ENCODE results near the gene PHKB. TPM values are rescaled to one million over a fixed set of nuclear protein-coding genes. Genes with fewer than 3 reads are reported as not detected.

Gene PHKB
- total RNA-seq, 1 experiment from 2014 or later, result 83.4 TPM

- H3K4me1 Mint-ChIP-seq (ENCODE audit: low read depth, unreplicated experiment), result no peaks in the 10 kb centered on the region
- intact Hi-C loops (cut with micrococcal nuclease; ENCODE audit: unreplicated experiment), result no loop called here
- H3K4me3 Mint-ChIP-seq (ENCODE audit: low read depth, unreplicated experiment), result no peak overlapping the region
- H3K9me3 Mint-ChIP-seq (ENCODE audit: low read depth, unreplicated experiment), result peaks cover 13% of the 10 kb centered on the region
- no peak overlapping the region for H3K27ac Mint-ChIP-seq (ENCODE audit: unreplicated experiment)
- no peak for DNase-seq
- no peak for TF ChIP-seq CTCF (IDR thresholded peaks at IDR 0.05; ENCODE audit: unreplicated experiment)
- H3K27me3 Mint-ChIP-seq (ENCODE audit: unreplicated experiment), result no peaks in the 10 kb centered on the region
- CTCF ChIA-PET, result interaction anchor here (0.7 kb wide), 1 partner anchor 303 kb away, joined by 3 read pairs; no protein-coding TSS in a partner anchor
- BruUV-seq (replicated peaks), result no TSS peak
- H3K36me3 Mint-ChIP-seq (ENCODE audit: insufficient read depth, unreplicated experiment), result no peaks in the 10 kb centered on the region
Observed at GRCh38 chr16:47562366-47562765, 101.2 kb downstream of the PHKB start.

GRCh38 chr16:47565454-47565853, 104.3 kb downstream of the PHKB start:
- CTCF ChIA-PET, result no interaction called here
- no peak overlapping the region for H3K4me3 Mint-ChIP-seq (ENCODE audit: low read depth, unreplicated experiment)
- DNase-seq, result no peak
- intact Hi-C loops (cut with micrococcal nuclease; ENCODE audit: unreplicated experiment), result no loop called here
- no peaks in the 10 kb centered on the region for H3K27me3 Mint-ChIP-seq (ENCODE audit: unreplicated experiment)
- peaks cover 13% of the 10 kb centered on the region for H3K9me3 Mint-ChIP-seq (ENCODE audit: low read depth, unreplicated experiment)
- no peak for TF ChIP-seq CTCF (IDR thresholded peaks at IDR 0.05; ENCODE audit: unreplicated experiment)
- H3K27ac Mint-ChIP-seq (ENCODE audit: unreplicated experiment), result no peak overlapping the region
- no peaks in the 10 kb centered on the region for H3K36me3 Mint-ChIP-seq (ENCODE audit: insufficient read depth, unreplicated experiment)
- no TSS peak for BruUV-seq (replicated peaks)
- H3K4me1 Mint-ChIP-seq (ENCODE audit: low read depth, unreplicated experiment), result no peaks in the 10 kb centered on the region

- no peaks in the 10 kb centered on the region for H3K27me3 Mint-ChIP-seq (ENCODE audit: unreplicated experiment)
- intact Hi-C loops (cut with micrococcal nuclease; ENCODE audit: unreplicated experiment), result no loop called here
- H3K36me3 Mint-ChIP-seq (ENCODE audit: insufficient read depth, unreplicated experiment), result no peaks in the 10 kb centered on the region
- no peak overlapping the region for H3K4me3 Mint-ChIP-seq (ENCODE audit: low read depth, unreplicated experiment)
- H3K27ac Mint-ChIP-seq (ENCODE audit: unreplicated experiment), result no peak overlapping the region
- H3K4me1 Mint-ChIP-seq (ENCODE audit: low read depth, unreplicated experiment), result no peaks in the 10 kb centered on the region
- TF ChIP-seq CTCF (IDR thresholded peaks at IDR 0.05; ENCODE audit: unreplicated experiment), result no peak
- no peak for DNase-seq
- H3K9me3 Mint-ChIP-seq (ENCODE audit: low read depth, unreplicated experiment), result peaks cover 13% of the 10 kb centered on the region
- CTCF ChIA-PET, result no interaction called here
- no TSS peak for BruUV-seq (replicated peaks)
Observed at GRCh38 chr16:47567321-47567720, 106.2 kb downstream of the PHKB start.

GRCh38 chr16:47568351-47568750, 107.2 kb downstream of the PHKB start:
- H3K4me3 Mint-ChIP-seq (ENCODE audit: low read depth, unreplicated experiment), result no peak overlapping the region
- H3K27ac Mint-ChIP-seq (ENCODE audit: unreplicated experiment), result no peak overlapping the region
- no peaks in the 10 kb centered on the region for H3K36me3 Mint-ChIP-seq (ENCODE audit: insufficient read depth, unreplicated experiment)
- intact Hi-C loops (cut with micrococcal nuclease; ENCODE audit: unreplicated experiment), result no loop called here
- peaks cover 11% of the 10 kb centered on the region for H3K9me3 Mint-ChIP-seq (ENCODE audit: low read depth, unreplicated experiment)
- DNase-seq, result no peak
- H3K4me1 Mint-ChIP-seq (ENCODE audit: low read depth, unreplicated experiment), result no peaks in the 10 kb centered on the region
- H3K27me3 Mint-ChIP-seq (ENCODE audit: unreplicated experiment), result no peaks in the 10 kb centered on the region
- no TSS peak for BruUV-seq (replicated peaks)
- CTCF ChIA-PET, result no interaction called here
- no peak for TF ChIP-seq CTCF (IDR thresholded peaks at IDR 0.05; ENCODE audit: unreplicated experiment)

All from Calu3 (cell line).